ENCODE data around the gene ADCY5.
A peak's percentile ranks its signal among the peaks of the same experiment; 100 is the strongest.

Gene ADCY5

GRCh38 chr3:123342631-123343080 lies 106.2 kb downstream of the ADCY5 start:
- no peak for DNase-seq (ENCODE audit: low spot score)

GRCh38 chr3:123341871-123342630 lies 106.8 kb downstream of the ADCY5 start:
- no peak for DNase-seq (ENCODE audit: low spot score)

DNA sequence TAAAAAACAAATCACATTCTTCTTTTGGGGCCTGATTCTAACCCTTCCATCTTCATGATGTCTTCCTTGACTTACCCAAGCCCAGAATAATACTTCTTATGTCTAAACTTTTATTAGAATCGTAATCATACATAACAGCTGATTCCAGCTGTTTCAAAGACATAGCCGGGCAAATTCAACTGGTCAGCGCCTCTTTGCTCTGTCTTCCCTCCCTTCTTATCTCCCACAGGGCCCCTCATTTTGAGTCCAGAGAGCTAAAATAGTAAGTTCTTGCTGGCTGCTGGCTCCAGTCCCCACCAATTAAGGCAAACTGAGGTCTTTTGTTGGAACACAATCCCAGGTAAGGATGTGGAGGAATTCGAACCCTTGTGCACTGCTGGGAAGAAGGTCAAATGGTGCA lies 108.6 kb downstream of the ADCY5 start:
- no peak for DNase-seq (ENCODE audit: low spot score)

GRCh38 chr3:123339302-123339701 lies 109.6 kb downstream of the ADCY5 start:
- DNase-seq (ENCODE audit: low spot score): no peak

- DNase-seq (ENCODE audit: low spot score): no peak
Observed at GRCh38 chr3:123338620-123339061, 110.2 kb downstream of the ADCY5 start.

- no peak for DNase-seq (ENCODE audit: low spot score)
Observed at GRCh38 chr3:123337948-123338619, 110.8 kb downstream of the ADCY5 start.

DNA sequence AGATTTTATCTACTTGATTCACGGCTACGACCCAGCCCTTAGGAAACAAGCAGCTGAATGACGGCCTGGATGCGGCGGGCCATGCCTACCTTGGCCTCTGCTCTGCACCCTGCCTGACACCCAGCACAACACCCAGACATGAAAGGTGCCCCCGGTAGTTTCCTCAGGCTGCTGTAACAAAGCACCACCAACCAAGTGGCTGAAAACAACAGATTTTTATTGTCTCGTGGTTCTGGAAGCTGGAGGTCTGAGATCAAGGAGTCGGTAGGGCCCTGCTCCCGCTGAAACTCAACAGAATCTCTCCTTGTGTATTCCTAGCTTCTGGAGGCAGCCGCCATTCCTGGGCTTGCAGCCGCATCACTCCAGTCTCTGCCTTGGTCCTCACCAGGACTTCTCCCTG lies 111.7 kb downstream of the ADCY5 start:
- no peak for DNase-seq (ENCODE audit: low spot score)

DNA sequence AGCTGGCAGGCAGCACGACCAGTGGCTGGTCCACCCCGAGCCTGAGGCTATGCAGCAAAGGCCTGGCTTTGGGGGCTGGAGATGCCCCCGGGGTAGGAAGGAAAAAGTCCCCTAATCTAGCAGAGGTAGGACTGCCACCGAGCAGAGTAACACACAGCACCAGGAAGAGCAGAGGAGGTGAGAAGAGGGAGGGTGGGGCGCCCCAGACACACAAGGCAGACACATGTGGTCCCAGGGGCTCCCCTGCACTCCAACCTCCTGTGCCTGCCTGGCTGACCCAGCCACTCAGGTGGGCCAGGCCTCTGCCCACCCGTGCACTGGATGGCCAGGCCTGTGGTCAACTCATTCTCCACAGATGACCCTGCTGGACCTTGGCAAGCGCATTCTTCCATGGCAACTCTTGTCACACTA lies 112.4 kb downstream of the ADCY5 start:
- no peak for DNase-seq (ENCODE audit: low spot score)

GRCh38 chr3:123336001-123336400 lies 112.9 kb downstream of the ADCY5 start:
- DNase-seq (ENCODE audit: low spot score): no peak

DNA sequence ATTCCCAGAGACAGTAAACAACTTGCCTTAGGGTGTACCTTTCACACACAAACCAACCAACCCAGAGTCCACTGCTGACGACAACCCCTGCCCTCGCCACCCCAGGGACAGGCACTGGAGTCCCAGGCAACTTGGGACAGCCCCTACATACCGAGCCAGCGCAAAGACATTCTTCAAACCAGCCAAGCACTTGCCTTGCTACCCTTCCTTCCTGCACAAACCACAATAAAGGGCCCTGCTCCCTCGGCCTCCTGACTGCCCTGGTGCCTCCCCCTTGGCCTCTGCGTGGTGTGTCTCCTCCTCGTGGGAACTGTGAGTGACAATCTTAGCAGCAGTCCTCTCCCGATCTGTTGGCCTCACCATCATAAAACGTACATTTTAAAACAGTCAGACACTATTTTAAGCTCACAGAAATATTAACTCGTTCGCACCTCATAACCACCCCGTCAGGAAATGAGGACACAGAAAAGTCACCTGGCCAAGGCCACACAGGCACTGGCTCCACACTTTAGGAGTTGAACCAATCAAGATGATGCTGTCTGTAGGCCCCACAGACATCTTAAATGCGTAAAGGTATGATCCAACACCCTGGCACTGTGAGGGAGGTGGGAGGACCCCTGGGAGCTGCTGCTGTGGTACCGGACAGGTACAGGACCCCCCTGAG lies 113.8 kb downstream of the ADCY5 start:
- no peak for DNase-seq (ENCODE audit: low spot score)

DNA sequence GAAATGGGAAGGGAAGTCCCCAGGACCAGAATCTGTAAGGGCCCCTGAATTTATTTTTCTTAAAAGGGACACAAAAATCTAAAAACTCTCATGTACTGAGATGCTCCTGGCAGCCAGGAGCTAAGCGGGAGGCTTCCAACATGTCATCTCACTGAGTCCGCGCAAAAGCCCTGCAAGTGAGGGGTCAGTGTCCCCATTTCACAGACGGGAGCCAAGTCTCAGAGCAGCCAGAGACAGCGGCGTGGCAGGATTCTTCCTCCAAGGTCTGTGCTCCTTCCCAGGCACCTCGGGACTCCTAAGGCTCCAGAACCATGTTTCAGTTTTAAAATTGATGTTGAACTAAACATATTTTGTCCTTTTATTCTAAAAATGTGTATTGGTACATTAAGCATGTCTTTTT lies 114.8 kb downstream of the ADCY5 start:
- no peak for DNase-seq (ENCODE audit: low spot score)

GRCh38 chr3:123333401-123333800 lies 115.5 kb downstream of the ADCY5 start:
- no peak for DNase-seq (ENCODE audit: low spot score)

GRCh38 chr3:123332124-123332641 lies 116.7 kb downstream of the ADCY5 start:
- DNase-seq (ENCODE audit: low spot score): no peak

DNA sequence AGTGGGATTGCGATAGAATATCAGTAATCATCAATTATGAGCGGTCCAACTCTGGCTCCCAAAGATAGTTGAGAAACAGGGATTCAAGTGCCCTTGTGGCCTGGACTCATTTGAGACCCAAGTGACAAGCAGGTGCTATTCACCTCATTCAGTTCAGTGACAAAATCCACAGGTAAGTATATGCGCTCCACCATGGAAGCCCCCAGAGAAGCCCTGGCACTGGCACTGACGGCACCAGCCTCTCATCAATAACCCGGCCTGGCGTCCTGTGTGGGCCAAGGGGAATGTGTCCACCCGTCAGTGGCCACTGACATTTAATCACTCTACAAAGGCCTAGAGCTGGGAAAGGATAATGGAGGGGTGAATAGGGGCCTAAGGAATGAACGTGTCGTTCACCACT lies 117.2 kb downstream of the ADCY5 start:
- DNase-seq (ENCODE audit: low spot score): no peak

GRCh38 chr3:123331006-123331405 lies 117.9 kb downstream of the ADCY5 start:
- no peak for DNase-seq (ENCODE audit: low spot score)

GRCh38 chr3:123330441-123330991 lies 118.4 kb downstream of the ADCY5 start:
- DNase-seq (ENCODE audit: low spot score): no peak

GRCh38 chr3:123329636-123330340 lies 119.1 kb downstream of the ADCY5 start:
- DNase-seq (ENCODE audit: low spot score): no peak

DNA sequence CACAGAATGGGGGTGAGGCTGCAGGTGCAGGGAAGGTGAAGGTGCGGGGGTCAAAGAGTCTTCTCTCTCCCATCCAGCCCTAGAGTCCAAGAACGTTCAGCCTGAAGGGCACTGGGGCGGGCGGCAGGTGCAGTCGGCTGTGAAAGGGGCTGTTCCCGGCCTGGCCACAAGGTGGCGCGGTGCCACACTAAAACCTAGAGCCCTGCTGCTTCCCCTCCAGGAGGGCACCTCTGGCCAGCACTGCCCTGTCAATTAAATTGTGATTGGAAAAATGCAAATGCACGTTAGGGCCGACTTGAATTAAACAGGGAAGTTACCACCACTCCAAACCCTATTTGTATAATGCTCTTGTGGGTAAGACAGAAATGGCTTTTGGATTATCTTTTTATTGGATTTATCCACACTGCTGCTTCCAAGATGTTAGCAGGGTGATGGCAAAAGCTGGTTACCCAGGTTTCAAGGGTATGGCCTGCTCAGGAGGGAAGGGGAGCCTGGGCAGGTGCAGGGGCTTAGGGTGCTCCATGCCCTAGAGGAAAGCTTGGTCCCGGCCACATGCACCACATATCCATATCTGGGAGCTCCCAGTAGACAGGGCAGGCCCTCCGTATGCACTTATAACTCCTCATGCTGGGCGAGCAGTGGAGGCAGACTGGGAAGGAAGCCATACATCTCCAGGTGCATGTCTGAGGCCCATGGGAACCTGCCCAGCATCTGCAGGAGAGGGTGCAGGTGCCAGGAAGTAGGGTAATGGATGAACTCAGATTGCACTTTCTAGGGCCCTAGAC lies 119.8 kb downstream of the ADCY5 start:
- peak; percentile 79 for DNase-seq (ENCODE audit: low spot score)

DNA sequence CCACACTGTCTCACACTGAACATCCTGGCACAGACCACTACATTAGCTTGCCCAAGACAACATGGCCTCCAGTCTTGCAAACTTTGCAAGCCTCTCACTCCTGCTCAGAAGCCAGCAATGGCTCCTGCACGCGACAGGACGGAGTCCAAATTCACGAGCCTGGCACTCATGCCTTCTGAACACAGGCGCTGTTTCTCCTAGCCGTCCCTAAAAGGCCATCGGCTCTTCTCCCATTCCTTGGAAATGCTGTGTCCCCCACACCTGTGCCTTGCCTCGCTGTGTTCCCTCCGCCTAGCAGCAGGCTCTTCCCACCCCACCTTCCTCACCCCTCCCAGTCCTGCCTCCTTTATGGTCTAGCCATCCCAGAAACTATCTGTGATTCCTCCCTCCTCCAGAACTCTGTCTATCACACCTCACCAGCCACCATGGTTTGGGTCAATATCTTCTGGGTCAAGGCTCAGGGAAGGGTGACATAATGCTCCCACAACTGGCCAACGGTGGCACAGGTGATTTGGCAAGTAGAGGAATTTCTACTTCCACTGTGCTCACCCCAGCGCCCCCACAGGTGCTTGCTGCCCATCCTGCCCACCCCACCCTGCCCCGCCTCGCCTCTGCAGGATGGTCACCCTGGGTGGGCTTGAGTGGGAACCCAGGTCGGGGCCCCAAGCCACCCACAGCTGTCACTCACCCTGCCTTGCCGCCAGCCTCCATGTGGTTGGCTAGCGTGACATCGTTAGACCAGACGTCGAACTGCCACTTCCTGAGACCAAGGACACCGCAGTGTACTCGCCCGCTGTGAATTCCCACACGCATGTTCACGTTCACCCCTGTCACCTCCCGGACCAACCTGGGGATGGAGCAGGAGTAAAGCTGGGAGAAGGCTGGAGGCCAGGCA lies 120.7 kb downstream of the ADCY5 start:
- no peak for DNase-seq (ENCODE audit: low spot score)

DNA sequence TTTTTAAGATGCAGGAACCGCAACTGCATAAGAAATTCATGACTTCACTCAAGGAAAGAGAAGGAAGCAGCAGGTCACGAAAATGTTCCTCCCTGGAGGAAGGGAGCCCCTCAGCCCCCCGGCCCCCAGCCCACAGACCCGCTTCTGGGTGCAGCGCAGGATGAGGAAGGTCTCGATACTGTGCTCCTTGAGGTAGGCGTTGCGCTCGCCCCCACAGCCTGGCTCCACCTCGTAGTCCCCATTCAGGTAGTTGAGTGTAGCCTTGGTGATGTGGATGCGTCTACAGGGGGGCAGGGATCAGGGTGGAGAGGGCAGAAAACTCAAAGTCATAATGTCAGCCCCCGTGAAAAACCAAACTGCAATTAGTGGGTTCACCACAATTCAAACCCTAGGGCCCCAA lies 121.4 kb downstream of the ADCY5 start:
- DNase-seq (ENCODE audit: low spot score): no peak
